CD4-positive, CD25-positive, alpha-beta regulatory T cell (primary cell): Measurements from ENCODE around the gene ZFP28. TPM values are rescaled to one million over a fixed set of nuclear protein-coding genes. Genes with fewer than 3 reads are reported as not detected.

Experiments
- ATAC-seq, 2 donors: fragments of 150-1000 bp; cut with Tn5 transposase; one replicate each; pipeline ENCODE4 v1.10.0; 2021; ENCODE audit warnings: low read depth in 2 of 2, moderate number of reproducible peaks in 2 of 2, moderate library complexity in 1 of 2
- DNase-seq, 3 donors: peaks; one replicate each; pipeline versions ENCODE4 v3.0.0 to v3.0.0-alpha.2; 2012 to 2022; ENCODE audit warnings: mixed read lengths in 1 of 3
- H3K27ac ChIP-seq: one replicate; pipeline ENCODE4 v1.7.0; 2013; ENCODE audit warnings: mild to moderate bottlenecking, low read length; ENCODE audit not compliant: insufficient read depth, poor library complexity, severe bottlenecking
- H3K27me3 ChIP-seq: one replicate; pipeline ENCODE4 v1.7.0; 2013; ENCODE audit warnings: low read length; ENCODE audit not compliant: control insufficient read depth, insufficient read depth
- H3K36me3 ChIP-seq: one replicate; pipeline ENCODE4 v1.7.0; 2013; ENCODE audit warnings: mild to moderate bottlenecking, low read length, moderate library complexity; ENCODE audit not compliant: control insufficient read depth, insufficient read depth
- H3K4me1 ChIP-seq: 2 replicates; pipeline ENCODE4 v1.7.0; 2013; ENCODE audit warnings: mild to moderate bottlenecking, low read length; ENCODE audit not compliant: insufficient read depth, control insufficient read depth, poor library complexity, severe bottlenecking
- H3K4me3 ChIP-seq: one replicate; pipeline ENCODE4 v1.7.0; 2013; ENCODE audit warnings: low read depth, mild to moderate bottlenecking, low read length, moderate library complexity
- H3K9me3 ChIP-seq, 2 experiments: 1 replicate in 1 of 2; 2 replicates in 1 of 2; pipeline ENCODE4 v1.7.0; 2013; ENCODE audit warnings: low read length in 2 of 2, mild to moderate bottlenecking in 1 of 2, moderate library complexity in 1 of 2; ENCODE audit not compliant: control insufficient read depth in 2 of 2
- H3K27ac Mint-ChIP-seq, 3 donors: one replicate each; pipeline ENCODE4 v1.8.0; 2020 to 2022; ENCODE audit warnings: mild to moderate bottlenecking in 3 of 3, mixed read lengths in 3 of 3, moderate library complexity in 2 of 3
- H3K27me3 Mint-ChIP-seq: one replicate; pipeline ENCODE4 v1.8.0; 2022; ENCODE audit warnings: mild to moderate bottlenecking, mixed read lengths
- H3K36me3 Mint-ChIP-seq: one replicate; pipeline ENCODE4 v1.8.0; 2020; ENCODE audit warnings: mixed read lengths
- H3K4me1 Mint-ChIP-seq, 4 donors: one replicate each; pipeline ENCODE4 v1.8.0; 2020 to 2022; ENCODE audit warnings: mixed read lengths in 4 of 4, mild to moderate bottlenecking in 1 of 4
- H3K4me3 Mint-ChIP-seq, 4 donors: one replicate each; pipeline ENCODE4 v1.8.0; 2020 to 2022; ENCODE audit warnings: mild to moderate bottlenecking in 4 of 4, mixed read lengths in 4 of 4, moderate library complexity in 3 of 4
- H3K9me3 Mint-ChIP-seq, 7 donors: one replicate each; pipeline ENCODE4 v1.8.0; 2020 to 2022; ENCODE audit warnings: mixed read lengths in 7 of 7, mild to moderate bottlenecking in 3 of 7, moderate library complexity in 2 of 7
- polyA plus RNA-seq, 4 donors: library from polyadenylated mRNA; unstranded; fragments of 300-500 nt; fragmentation: Illumina TruSeq; gene quantifications; one replicate each; pipeline ENCODE4 v1.2.3, GENCODE V29; 2021
- total RNA-seq: library from RNA; stranded (reverse); gene quantifications from one replicate; pipeline ENCODE4 v1.2.3, GENCODE V29; 2022

ZFP28 gene
- total and polyA plus RNA-seq, 5 donors from 2014 or later = 1.1 to 3.3 (median 2.4) TPM

- peaks cover 42% of the 10 kb centered on the region for H3K36me3 Mint-ChIP-seq
These were observed 58.9 kb downstream of the ZFP28 start for GRCh38 chr19:56597696-56598095.

DNA sequence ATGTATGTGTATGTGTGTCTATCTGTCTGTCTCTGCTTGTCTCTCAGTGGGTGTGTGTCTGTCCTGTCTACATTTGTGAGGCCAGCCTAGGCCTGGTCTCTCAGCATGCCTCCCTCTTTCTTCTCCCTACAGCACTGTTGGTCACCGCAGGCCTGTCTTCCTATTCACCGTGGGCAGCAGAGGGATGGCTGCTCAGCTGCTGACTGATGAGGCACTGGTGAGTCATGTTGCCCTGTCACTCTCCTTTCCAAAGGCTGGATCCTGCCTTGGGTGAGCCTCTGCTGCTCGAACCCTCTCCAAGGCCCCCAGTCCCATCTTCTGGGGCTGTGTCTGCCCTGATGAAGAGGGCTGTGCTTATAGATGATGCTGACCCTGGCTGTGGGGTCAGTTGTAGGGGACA, 62.6 kb downstream of the ZFP28 start:
- Mint-ChIP-seq H3K27ac (no peak overlapping the region), H3K9me3 (peaks cover 8 to 67% (median 33%) of the 10 kb centered on the region in 7 donors), H3K36me3 (peaks cover 57% of the 10 kb centered on the region), H3K4me3 (peak overlapping the region in 1 of 4 donors; percentile 41), H3K27me3 (no peaks in the 10 kb centered on the region), H3K4me1 (peaks cover 0 to 18% (median 6%) of the 10 kb centered on the region in 4 donors)
- no peak for DNase-seq
- H3K4me1 ChIP-seq = no peaks in the 10 kb centered on the region
- peaks cover 59 to 81% of the 10 kb centered on the region in 2 experiments for H3K9me3 ChIP-seq
- H3K4me3 ChIP-seq = no peak overlapping the region
- H3K27me3 ChIP-seq = no peaks in the 10 kb centered on the region
- H3K36me3 ChIP-seq = peaks cover 56% of the 10 kb centered on the region
- no peak overlapping the region for H3K27ac ChIP-seq
- ATAC-seq = no peak

More at GRCh38 chr19:56597696-56598095, 58.9 kb downstream of the ZFP28 start:
- Histone ChIP-seq H3K27me3 (no peaks in the 10 kb centered on the region), H3K36me3 (peaks cover 34% of the 10 kb centered on the region), H3K4me1 (no peaks in the 10 kb centered on the region), H3K4me3 (no peak overlapping the region), H3K27ac (no peak overlapping the region), H3K9me3 (peaks cover 27 to 45% of the 10 kb centered on the region in 2 experiments)
- Mint-ChIP-seq H3K27me3 (no peaks in the 10 kb centered on the region), H3K4me3 (peak overlapping the region in 1 of 4 donors; percentile 67), H3K4me1 (peaks cover 0 to 34% (median 15%) of the 10 kb centered on the region in 4 donors), H3K9me3 (peaks cover 0 to 46% (median 29%) of the 10 kb centered on the region in 7 donors), H3K27ac (no peak overlapping the region)
- DNase-seq (no peak), ATAC-seq (no peak)

DNA sequence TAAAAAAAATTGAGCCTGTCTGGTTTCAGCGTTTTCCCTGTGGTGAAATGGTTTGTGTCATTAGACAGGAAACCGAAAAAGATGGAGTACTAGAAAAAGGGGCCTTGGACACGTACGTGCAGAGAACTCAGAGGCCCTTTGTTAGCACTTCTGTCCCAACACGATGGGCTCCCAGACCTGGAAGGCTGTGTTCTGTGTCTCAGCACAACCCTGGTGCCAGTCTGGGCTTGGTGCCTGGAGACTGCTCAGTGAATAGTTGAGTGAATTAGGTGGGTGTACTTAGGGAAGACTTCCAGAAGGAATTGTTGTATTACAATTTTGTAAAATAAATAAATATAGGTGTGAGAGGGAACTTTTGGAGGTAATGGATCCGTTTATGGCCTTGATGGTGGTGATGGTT, 65.1 kb downstream of the ZFP28 start:
- Mint-ChIP-seq H3K36me3 (peaks cover 54% of the 10 kb centered on the region), H3K27ac (no peak overlapping the region), H3K4me1 (peaks cover 0 to 10% (median 6%) of the 10 kb centered on the region in 4 donors), H3K27me3 (no peaks in the 10 kb centered on the region), H3K9me3 (peaks cover 4 to 79% (median 44%) of the 10 kb centered on the region in 7 donors), H3K4me3 (no peak overlapping the region)
- Histone ChIP-seq H3K9me3 (peaks cover 80 to 89% of the 10 kb centered on the region in 2 experiments), H3K27me3 (no peaks in the 10 kb centered on the region), H3K27ac (no peak overlapping the region), H3K4me1 (no peaks in the 10 kb centered on the region), H3K4me3 (no peak overlapping the region), H3K36me3 (peaks cover 51% of the 10 kb centered on the region)
- ATAC-seq = no peak
- DNase-seq = no peak

Other genes starting within 250 kb of the ZFP28 start
- 6.8 TPM for gene ZSCAN5A, start 224.1 kb upstream of the ZFP28 start, total RNA-seq
- 1 to 10 TPM; 3.5 to 7.9 (median 5.4) TPM for gene ZSCAN5A, start 224.1 kb upstream of the ZFP28 start, polyA plus RNA-seq
- 2.3 TPM for gene ZNF582, start 145.4 kb upstream of the ZFP28 start, total RNA-seq
- 1 to 10 TPM; 3.8 to 6.0 (median 4.9) TPM for gene ZNF582, start 145.4 kb upstream of the ZFP28 start, polyA plus RNA-seq
- 2.2 TPM for gene ZNF583, start 134.6 kb upstream of the ZFP28 start, total RNA-seq
- 10 to 100 TPM in 2 of 4 donors, 1 to 10 TPM in 2; 7.3 to 17.0 (median 12.5) TPM for gene ZNF583, start 134.6 kb upstream of the ZFP28 start, polyA plus RNA-seq
- 0.91 TPM for gene ZNF667, start 61.6 kb upstream of the ZFP28 start, total RNA-seq
- 1 to 10 TPM in 1 of 4 donors, under 1 TPM in 3; 0.14 to 2.5 (median 0.50) TPM for gene ZNF667, start 61.6 kb upstream of the ZFP28 start, polyA plus RNA-seq
- 0.62 TPM for gene ZNF471, start 31.1 kb upstream of the ZFP28 start, total RNA-seq
- under 1 TPM in 3 of 4 donors, not detected in 1; 0.17 to 0.39 (median 0.30) TPM for gene ZNF471, start 31.1 kb upstream of the ZFP28 start, polyA plus RNA-seq
- 0.84 TPM for gene ZNF470, start 28.5 kb downstream of the ZFP28 start, total RNA-seq
- 1 to 10 TPM; 1.3 to 3.4 (median 1.9) TPM for gene ZNF470, start 28.5 kb downstream of the ZFP28 start, polyA plus RNA-seq
- 3.3 TPM for gene ZNF71, start 56.4 kb downstream of the ZFP28 start, total RNA-seq
- gene ZNF71, start 56.4 kb downstream of the ZFP28 start, polyA plus RNA-seq = 10 to 100 TPM in 2 of 4 donors, 1 to 10 TPM in 2; 6.9 to 11.4 (median 10.1) TPM
- gene SMIM17, start 104.2 kb downstream of the ZFP28 start, total RNA-seq = not detected
- under 1 TPM in 1 of 4 donors, not detected in 3; 0.45 TPM for gene SMIM17, start 104.2 kb downstream of the ZFP28 start, polyA plus RNA-seq
- 0.15 TPM for gene ZNF835, start 132.8 kb downstream of the ZFP28 start, total RNA-seq
- gene ZNF835, start 132.8 kb downstream of the ZFP28 start, polyA plus RNA-seq = 1 to 10 TPM in 2 of 4 donors, under 1 TPM in 2; 0.60 to 5.6 (median 2.8) TPM